BLaER1 (cell line): Measurements from ENCODE around the gene PDE9A.

Experiments
- H3K27ac ChIP-seq: shearing (Covaris generic); formaldehyde crosslinking; 2 replicates; pipeline ENCODE4 v1.8.1; 2022
- H3K27me3 ChIP-seq: shearing (Covaris generic); formaldehyde crosslinking; 2 replicates; pipeline ENCODE4 v1.8.1; 2022
- H3K36me3 ChIP-seq: shearing (Covaris generic); formaldehyde crosslinking; 2 replicates; pipeline ENCODE4 v1.8.1; 2022
- H3K4me1 ChIP-seq: shearing (Covaris generic); formaldehyde crosslinking; 2 replicates; pipeline ENCODE4 v1.8.1; 2022
- H3K4me2 ChIP-seq: shearing (Covaris generic); formaldehyde crosslinking; 2 replicates; pipeline ENCODE4 v1.8.1; 2022
- H3K4me3 ChIP-seq: shearing (Covaris generic); formaldehyde crosslinking; 2 replicates; pipeline ENCODE4 v1.8.1; 2022
- H3K9ac ChIP-seq: shearing (Covaris generic); formaldehyde crosslinking; 2 replicates; pipeline ENCODE4 v1.8.1; 2022
- H3K9me3 ChIP-seq: shearing (Covaris generic); formaldehyde crosslinking; 2 replicates; pipeline ENCODE4 v1.8.1; 2022
- H4K20me1 ChIP-seq: shearing (Covaris generic); formaldehyde crosslinking; 2 replicates; pipeline ENCODE4 v1.8.1; 2022
- Cebpa-rat ChIP-seq: shearing (Covaris generic); IDR thresholded peaks from 2 replicates; pipeline ENCODE4 v1.8.1; 2022

The PDE9A gene

DNA sequence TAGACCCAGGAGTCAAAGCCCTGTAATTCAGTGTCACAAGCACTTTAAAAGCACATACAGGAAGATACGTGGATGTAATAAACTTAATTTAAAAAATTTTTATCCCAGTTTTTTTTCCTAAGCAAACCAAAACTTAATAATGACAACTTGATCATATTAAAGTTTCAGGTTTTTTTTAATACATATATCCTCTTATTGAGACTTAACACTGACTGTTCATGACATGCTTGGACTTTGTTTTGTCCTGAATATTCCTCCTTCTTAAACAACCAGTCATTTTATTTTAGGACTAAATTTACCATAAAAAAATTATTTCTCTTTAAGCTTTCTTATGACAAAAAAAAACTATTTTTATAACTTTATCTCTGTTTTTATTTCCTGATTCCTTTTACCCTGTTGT, 161.8 kb downstream of the PDE9A start:
- H3K4me3 ChIP-seq, result no peak overlapping the region
- H3K9ac ChIP-seq, result no peak overlapping the region
- no peaks in the 10 kb centered on the region for H3K27me3 ChIP-seq
- H4K20me1 ChIP-seq, result no peaks in the 10 kb centered on the region
- TF ChIP-seq Cebpa-rat, result no peak
- H3K27ac ChIP-seq, result no peak overlapping the region
- H3K36me3 ChIP-seq, result no peaks in the 10 kb centered on the region
- no peaks in the 10 kb centered on the region for H3K4me1 ChIP-seq
- no peak overlapping the region for H3K4me2 ChIP-seq
- peaks cover 50% of the 10 kb centered on the region for H3K9me3 ChIP-seq

DNA sequence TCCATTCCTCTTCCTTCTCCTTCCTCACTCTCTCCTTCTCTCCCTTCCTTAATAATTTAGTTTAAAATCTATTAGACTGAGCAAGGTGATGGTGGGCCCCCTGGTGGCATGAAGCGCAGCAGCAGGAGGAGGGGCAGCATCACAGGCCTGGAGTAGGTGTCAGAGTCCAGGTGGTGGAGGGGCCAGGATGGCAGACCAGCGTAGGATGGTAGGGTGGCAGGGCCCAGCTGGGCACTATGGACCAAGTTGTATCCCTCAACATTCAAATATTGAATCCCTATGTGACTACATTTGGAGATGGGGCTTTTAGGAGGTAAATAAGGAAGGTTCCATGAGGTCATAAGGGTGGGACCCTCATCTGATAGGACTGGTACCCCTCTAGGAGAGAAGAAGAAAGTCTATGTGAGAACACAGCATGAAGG, 164.9 kb downstream of the PDE9A start:
- H3K9me3 ChIP-seq, result peaks cover 42% of the 10 kb centered on the region
- no peak overlapping the region for H3K9ac ChIP-seq
- no peak for TF ChIP-seq Cebpa-rat
- H3K36me3 ChIP-seq, result no peaks in the 10 kb centered on the region
- peaks cover 4% of the 10 kb centered on the region; the same call in 1 of the 2 replicates for H3K4me1 ChIP-seq
- H3K4me3 ChIP-seq, result no peak overlapping the region
- H4K20me1 ChIP-seq, result no peaks in the 10 kb centered on the region
- H3K27ac ChIP-seq, result no peak overlapping the region
- no peaks in the 10 kb centered on the region for H3K27me3 ChIP-seq
- H3K4me2 ChIP-seq, result no peak overlapping the region

DNA sequence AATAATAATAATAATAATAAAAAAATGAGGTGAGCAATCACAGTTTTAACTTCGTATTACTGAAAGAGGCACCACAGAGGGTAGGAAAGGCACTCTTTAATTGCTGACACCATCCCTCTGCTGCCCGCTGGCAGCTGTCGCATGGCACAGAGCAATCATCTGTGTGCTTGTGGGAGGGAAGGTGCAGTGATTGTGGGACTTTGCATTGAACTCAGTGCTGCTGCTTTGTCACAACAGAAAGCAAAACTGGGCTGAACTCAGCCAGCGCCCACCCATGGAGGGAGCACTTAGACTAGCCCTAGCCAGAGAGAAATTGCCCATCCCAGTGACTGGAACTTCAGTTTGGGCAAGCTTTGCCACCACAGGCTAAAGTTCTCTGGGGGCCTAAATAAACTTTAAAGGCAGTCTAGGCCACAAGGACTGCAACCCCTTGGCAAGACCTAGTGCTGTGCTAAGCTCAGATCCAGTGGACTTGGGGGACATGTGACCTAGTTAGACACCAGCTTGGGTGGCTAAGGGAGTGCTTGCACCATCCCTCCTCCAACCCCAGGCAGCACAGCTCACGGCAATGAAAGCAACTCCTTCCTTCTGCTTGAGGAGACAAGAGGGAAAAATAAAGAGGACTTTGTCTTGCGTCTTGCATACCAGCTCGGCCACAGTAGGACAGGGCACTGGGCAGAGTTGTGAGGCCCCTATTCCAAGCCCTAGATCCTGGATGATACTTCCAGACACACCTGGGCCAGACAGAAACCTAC, 166.6 kb downstream of the PDE9A start:
- TF ChIP-seq Cebpa-rat, result no peak

GRCh38 chr21:42820616-42821465, 167.4 kb downstream of the PDE9A start:
- H3K9me3 ChIP-seq, result peaks cover 18% of the 10 kb centered on the region
- TF ChIP-seq Cebpa-rat, result no peak
- no peak overlapping the region for H3K4me2 ChIP-seq
- no peaks in the 10 kb centered on the region for H3K27me3 ChIP-seq
- H3K27ac ChIP-seq, result no peak overlapping the region
- H3K4me1 ChIP-seq, result peaks cover 4% of the 10 kb centered on the region; the same call in 1 of the 2 replicates
- no peaks in the 10 kb centered on the region for H3K36me3 ChIP-seq
- H3K4me3 ChIP-seq, result no peak overlapping the region
- no peak overlapping the region for H3K9ac ChIP-seq
- H4K20me1 ChIP-seq, result no peaks in the 10 kb centered on the region

More for the DNA sequence above, 166.6 kb downstream of the PDE9A start:
- H4K20me1 ChIP-seq, result no peaks in the 10 kb centered on the region
- H3K4me3 ChIP-seq, result no peak overlapping the region
- no peak overlapping the region for H3K9ac ChIP-seq
- no peak overlapping the region for H3K4me2 ChIP-seq
- H3K27me3 ChIP-seq, result no peaks in the 10 kb centered on the region
- no peaks in the 10 kb centered on the region for H3K36me3 ChIP-seq
- peaks cover 4% of the 10 kb centered on the region; the same call in 1 of the 2 replicates for H3K4me1 ChIP-seq
- peaks cover 26% of the 10 kb centered on the region for H3K9me3 ChIP-seq
- H3K27ac ChIP-seq, result no peak overlapping the region
